Esophagus muscularis mucosa (tissue), 4 donors: Measurements from ENCODE around the gene STXBP3.

Source experiments
- CTCF ChIP-seq, 3 experiments: fragments of 200-600 bp in 2 of 3; fragments of 450-650 bp in 1 of 3; sonication (generic) in 2 of 3; IDR thresholded peaks; one replicate each; pipeline ENCODE4 v1.5.1; 2017 to 2019; ENCODE audit warnings: antibody characterized with exemption in 3 of 3, mild to moderate bottlenecking in 2 of 3, moderate library complexity in 1 of 3
- EP300 ChIP-seq: sonication (generic); formaldehyde crosslinking; IDR thresholded peaks from one replicate; pipeline ENCODE4 v1.6.1; 2017; ENCODE audit warnings: antibody characterized with exemption
- POLR2A ChIP-seq: fragments of 450-650 bp; IDR thresholded peaks from one replicate; pipeline ENCODE4 v1.6.1; 2017; ENCODE audit warnings: antibody characterized with exemption, moderate library complexity, mild to moderate bottlenecking, low read depth
- POLR2AphosphoS5 ChIP-seq, 2 donors: sonication (generic); formaldehyde crosslinking; IDR thresholded peaks; one replicate each; pipeline ENCODE4 v1.6.1; 2017; ENCODE audit warnings: antibody characterized with exemption in 2 of 2

- TF ChIP-seq CTCF (IDR thresholded peaks at IDR 0.05) (no peak), POLR2A (no peak), POLR2AphosphoS5 (IDR thresholded peaks at IDR 0.05) (no peak), EP300 (no peak)
Observed at GRCh38 chr1:108715932-108716331, 30.5 kb upstream of the STXBP3 start.
